ENCODE results near the gene ANKRD44. TPM values are rescaled to one million over a fixed set of nuclear protein-coding genes. Genes with fewer than 3 reads are reported as not detected.
"Not testable (repeated sequence)": the region's sequence is repeated elsewhere in the genome, so short reads cannot be mapped to it uniquely, and the experiment has no call there.

Gene ANKRD44
- total RNA-seq, 1 donor from 2014 or later = 5.6 TPM

DNA sequence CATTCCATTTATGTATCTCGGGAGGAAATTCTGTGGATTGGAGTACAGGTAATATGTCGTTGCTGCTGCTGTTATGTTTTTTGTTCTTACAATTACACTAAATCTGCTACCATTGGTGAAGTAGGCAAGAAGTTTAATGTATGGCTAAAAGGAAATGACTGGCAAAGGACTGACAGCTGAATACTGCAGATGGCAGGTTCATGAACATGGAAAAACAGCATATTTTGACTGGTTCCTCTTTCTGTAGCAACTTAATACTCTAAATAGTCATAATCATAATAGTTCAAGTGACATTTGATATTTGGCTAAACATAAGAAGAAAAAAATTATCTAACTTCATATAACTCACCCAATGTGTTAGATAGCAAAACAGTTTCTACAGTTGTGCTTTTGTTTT lies 299.6 kb downstream of the ANKRD44 start:
- DNase-seq = no peak

DNA sequence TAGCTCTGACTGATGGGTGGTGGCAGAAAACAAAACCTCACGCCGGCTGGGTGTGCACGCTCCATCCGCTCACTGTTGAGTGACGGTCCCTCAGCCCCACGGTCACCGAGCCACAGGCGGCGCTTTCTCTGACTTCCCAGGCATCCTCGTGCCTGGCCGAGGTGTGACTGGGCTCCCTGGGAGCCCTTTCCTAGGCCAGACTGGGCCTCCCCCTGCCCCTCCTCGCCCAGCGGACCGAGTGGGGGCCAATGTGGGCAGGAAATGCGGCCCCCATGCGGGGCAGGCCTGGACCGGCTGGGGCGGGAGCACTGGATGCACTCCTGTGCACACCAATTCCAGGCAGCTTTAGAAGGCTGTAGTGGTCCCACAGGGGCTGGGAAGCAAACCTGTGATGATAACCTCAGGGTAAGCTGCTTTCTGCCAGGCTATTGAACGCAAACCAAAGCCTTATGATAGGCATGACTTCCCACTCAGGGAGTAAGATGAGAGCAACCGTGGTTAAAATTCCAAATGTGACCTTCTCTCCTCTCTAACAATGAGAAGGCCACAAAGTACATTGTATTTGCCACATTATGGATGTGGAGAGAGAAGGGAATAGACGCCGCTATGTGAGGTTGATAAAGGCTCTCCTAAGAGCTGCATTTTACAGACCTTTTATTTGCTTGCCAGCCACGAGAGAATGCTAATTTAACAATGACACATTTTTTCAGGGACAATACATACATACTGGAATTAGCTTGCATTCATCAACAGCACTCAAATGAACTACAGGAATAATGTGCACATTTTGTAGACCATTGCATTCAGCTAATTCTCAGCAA lies 300.2 kb downstream of the ANKRD44 start:
- DNase-seq = no peak

DNA sequence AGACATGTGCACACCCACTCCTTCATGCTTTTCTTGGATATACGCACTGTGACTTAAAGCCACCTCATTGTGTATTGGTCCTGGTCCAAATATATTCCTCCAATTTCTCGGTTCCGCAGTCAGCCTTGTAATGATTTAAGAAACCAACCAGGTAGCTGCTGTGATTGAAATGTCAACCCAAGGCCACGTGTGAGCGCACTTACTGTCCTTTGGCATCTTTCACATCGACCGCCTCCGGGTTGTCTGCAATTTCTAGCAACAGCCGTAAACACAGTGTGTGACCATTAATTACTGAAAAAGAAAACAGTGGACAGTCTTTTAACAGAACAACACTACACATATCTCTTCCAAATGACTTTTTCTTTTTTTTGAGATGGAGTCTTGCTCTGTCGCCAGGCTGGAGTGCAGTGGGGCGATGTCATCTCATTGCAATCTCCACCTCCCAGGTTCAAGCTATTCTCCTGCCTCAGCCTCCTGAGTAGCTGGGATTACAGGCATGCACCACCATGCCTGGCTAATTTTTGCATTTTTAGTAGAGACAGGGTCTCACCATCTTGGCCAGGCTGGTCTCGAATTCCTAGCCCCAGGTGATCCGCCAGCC lies 301.7 kb downstream of the ANKRD44 start:
- not testable (repeated sequence) for DNase-seq

DNA sequence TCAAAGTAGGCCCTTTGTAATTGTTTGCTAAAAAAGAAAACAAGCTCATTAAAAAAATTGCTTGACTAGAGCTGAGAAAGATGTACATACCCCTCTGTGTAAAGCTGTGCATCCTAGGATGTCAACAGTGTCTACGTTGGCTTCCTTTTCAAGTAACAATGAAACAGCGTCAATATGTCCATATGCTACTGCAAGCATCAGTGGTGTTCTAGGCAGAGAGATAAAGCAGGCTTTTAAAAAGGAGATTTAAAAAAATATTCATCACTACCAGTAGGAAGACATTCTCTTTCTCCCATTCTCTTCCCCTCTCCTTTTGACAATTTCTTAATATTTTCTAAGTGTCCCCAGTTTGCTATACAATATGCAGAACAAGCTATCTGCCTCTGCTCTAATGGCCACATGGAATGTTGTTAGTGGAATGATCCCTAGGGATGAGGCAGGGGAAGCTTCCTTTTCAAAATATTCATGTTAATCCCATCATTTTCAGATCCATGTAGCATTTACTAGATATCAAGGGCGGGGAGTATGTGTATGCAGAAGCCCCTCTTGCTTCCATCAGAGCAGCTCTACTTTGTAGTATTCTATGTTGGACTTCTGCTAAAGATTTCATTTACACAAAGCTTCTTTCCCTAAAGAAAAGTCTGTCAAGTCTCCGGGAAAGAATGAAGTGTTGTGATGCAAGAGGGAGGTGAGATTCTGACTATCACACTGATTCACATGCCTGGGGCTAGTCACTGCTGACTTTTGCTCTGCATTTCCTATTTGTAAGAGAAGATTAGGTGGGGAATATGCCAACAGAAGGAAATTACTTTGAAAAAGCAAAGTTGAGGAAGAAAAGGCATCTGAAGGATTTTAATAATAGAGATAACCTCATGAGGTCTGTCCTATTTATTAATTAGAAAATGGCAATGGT lies 302.6 kb downstream of the ANKRD44 start:
- no peak for DNase-seq

DNA sequence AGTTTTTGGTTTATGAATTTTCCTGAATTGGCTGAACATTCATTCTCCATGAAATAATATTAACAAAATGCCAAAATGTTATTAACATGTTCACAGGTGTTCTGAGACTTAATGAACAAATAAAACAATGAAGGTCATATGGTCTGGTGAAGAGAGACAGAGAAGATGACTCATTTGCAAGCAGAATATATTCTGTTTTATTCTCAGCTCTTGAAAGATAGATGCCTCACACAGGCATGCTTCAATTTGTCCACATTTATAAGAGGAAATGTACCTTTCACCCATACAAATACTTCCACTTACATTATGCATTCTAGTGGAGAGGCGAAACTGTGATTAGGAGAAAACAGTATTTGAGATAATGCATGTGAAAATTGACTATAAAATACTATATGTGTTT lies 308.7 kb downstream of the ANKRD44 start:
- peak; percentile 19 for DNase-seq

DNA sequence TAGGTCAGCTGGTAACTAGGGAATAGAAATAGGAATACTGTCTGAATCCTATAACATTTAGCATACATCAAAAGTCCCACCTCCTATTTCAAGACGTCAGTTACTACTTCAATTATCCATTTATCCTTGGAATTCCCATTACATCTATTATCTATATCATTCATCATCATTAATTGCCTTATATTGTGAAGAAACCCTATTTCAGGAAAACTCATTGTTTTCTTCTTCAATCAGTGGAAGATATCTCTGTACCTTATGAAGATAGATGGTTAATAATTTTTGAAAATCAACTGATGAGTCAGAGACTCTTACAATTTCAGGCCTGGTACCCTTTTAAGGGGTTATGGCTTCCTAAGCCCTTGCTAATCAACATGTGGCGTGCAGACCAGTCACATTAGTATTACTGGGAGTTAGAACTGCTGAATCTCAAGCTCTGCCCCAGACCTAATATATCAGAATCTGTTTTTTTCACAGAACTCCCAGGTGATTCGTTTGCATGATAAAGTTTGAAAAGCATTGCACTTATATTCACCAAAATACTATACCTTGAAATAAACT lies 314.7 kb downstream of the ANKRD44 start:
- no peak for DNase-seq

DNA sequence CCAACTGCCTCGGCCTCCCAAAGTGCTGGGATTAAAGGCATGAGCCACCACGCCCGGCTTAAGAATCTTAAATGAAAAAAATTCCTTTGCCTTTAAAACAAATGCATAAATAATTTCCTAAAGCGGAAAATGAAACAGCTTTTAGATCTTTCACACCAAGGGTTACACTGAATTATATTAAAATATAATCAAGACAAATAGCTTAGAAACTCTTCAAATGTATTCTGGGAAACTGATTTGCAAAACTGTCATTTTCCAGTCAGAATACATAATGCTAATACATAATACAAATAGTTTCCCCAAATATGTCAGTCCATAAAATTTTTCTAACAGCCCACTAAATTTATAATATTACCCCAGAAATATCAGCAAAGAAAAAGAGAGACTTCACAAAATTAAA lies 315.8 kb downstream of the ANKRD44 start:
- DNase-seq = no peak

DNA sequence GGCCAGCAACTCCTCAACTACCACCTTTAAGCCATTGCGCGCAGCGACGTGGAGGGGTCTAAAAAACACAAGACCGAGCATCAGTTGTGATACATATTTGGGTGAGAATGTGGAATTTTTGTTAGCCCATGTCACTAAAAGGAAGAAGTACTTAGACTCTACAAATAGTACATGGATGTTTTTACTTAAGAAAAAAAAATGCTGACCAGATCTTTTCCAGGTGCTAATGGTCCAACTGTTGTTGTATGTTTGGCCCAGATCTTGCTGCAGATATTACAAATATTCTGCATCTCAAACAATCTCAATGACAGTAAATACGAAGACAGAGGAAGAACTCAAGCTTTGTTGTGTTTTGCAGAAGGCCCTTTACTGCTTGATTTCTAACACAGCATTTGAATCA lies 317.0 kb downstream of the ANKRD44 start:
- DNase-seq = no peak

DNA sequence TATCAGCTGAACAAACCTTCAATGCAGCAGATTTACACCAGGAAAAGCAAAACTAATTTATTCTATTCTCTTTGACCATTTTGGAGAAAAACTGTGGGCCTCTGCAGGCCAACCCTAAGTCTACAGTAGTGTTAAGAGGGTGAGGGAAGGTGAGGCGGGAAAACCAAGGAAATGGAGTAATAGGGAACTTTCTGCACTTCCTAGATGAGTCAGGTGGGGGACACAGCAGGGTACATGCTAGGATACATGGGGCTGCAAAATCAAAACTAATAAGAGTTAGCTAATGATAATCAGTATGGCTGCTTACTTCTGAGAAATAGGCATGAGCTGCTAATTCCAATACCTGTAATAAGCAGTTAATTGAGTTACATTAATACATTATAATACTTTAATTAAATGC lies 318.1 kb downstream of the ANKRD44 start:
- DNase-seq = no peak

DNA sequence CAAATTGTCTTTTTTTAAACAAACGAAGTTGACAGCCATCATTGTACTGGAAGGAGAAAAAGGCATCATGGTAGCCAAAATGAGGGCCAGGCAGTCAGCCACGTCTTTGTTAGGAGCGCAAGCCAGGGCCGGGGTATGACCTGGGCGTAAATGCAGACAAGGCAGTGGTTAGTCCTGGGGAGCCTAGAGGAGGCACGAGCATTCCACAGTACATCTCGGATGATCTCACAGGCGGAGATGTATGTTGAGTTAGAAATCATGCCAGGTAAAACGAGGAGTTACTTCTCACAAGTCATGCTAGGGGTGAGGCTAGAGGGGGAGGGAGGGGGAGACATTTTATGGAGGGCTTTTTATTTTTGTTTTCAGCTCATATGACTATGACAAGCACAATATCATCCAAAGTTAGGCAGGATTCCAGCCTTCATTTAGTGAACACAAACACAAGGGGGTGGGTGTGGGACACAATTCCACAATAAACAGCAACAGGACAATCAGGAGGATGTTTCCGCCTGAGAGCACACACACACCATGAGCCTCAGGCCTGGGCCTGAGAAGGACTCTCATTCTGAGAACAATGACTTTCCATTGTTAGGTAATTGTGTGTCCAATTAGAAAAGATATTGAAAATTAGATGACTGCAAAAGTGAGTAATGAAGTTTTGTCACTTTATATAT lies 319.7 kb downstream of the ANKRD44 start:
- peak; percentile 21 for DNase-seq

DNA sequence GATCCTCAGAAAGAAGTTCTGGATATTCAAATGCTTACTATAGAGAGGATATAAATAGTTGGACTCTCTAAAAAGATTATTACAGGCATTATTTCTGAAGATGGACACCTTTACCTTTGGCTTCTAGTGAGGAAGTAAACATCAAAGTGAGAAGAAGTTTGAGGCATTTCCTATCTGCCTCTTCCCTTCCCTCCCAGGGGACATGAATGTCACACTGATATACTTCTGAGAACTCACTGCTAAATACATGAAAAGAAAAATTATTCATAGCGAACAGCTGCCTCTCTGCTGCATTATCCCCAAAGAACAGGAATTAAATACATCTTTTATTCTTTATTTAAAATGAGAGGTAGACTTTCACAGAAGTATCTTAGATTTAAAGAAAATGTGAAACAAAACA lies 320.5 kb downstream of the ANKRD44 start:
- no peak for DNase-seq

DNA sequence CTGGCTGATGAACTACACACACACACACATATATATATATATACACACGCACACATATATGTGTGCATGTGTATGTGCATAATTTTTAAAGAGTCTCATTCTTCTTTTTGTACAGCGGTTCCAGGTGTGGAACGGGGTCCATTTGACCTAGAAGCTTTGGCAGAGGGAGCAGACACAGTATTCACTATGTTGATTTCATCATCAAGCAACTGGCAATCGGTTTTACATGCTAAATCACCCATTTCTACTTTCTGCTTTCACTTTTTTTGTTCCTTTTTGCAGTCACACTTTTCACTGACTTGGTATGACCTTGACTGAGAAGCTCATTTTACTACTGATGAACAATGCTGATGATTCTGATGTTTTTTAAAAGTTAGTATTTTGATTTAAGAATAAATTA lies 321.1 kb downstream of the ANKRD44 start:
- no peak for DNase-seq

DNA sequence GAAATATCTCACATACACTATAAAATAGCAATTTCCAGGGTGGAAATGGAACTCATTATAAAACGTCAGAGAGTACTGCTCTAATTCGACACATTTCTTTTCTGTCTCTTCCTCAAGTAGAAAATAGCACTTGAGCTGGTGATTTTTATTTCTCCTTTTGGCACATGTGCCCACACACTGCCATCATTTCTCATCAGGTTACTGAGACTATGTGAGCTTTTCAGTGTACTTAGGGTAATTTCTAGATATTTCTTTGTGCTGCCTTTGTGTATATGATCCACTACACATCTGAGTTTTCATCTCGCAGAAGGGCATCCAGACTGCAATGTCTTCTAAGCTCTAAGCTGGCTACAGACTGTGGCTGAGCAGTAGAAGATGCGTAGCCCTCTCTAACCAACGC lies 321.9 kb downstream of the ANKRD44 start:
- DNase-seq = no peak

DNA sequence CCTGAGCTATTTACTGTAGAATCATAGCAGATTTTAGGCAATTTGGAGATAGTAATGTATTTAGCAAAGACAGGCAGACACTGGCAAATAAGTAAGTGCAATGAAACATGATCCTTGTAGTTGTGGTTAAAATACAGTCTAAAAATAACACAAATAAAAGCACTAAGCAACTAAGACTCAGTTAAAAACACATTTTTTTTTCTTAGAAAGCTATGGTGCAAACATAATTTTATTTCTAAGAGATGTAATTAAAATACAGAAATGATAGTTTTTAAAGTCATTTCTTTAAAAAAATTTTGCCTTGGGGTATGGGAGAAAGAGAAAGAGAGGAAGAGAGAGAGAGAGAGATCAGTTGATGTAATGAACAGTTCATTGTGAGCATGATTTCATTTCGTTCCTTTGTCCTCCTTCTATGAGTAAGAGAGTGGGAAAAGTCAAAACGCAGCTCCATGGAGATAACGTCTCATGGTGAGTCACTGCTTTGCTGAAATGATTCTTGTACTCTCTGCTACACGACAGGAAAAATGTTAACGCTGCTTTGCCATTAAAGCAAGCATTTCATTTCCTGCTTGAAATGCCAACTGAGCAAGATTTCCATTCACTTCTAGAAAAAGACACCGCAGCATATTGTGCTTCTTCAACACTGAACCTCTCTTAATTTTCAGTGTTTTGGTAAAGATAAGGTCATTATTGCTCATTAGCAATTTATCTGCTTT lies 322.8 kb downstream of the ANKRD44 start:
- DNase-seq = peak; percentile 98

DNA sequence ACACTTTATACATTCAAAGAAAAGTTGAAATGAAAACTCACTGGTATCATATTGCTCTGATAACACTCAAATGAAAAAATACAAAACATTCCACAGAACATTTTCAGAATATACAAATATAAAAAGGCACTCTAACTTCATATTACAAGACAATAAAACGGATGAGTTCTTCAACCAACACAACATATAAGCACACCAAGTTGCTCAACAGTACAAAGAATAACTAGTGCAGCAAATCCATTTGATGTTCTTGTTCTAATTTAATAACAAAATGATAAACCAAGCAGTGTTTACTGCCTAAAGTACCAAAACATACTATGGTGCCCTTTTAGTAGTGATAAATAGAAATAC lies 323.3 kb downstream of the ANKRD44 start:
- DNase-seq = no peak

DNA sequence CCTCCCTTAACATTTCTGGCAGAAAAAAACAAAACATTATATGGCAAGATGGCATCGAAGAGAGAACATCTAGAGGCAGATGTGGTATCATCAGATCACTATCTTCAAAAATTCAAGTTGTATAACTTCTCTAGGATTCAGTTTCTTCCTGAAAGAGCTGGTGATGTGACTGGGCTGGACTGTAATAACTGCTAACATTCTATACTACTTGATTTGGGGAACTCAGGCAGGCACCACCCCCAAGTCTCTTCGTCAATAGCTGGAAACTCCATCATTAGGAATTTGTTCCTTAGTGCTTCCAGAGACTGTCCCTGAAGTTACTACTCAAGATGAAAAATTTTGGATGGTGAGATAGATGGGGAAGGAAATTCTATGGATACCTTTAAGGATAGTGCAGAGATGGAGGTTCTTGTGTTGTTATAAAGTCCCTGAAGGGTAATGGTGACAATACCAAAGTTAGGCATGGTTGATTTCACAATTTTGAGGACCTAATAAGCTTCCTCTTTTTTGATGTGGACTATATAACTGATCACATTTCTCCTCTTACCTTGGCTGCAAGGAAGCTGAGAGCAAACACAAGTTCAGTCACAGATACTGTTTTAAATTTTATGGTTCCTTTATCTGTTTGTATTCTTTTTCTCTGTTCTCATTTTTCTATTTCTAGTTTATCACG lies 324.9 kb downstream of the ANKRD44 start:
- DNase-seq = no peak

DNA sequence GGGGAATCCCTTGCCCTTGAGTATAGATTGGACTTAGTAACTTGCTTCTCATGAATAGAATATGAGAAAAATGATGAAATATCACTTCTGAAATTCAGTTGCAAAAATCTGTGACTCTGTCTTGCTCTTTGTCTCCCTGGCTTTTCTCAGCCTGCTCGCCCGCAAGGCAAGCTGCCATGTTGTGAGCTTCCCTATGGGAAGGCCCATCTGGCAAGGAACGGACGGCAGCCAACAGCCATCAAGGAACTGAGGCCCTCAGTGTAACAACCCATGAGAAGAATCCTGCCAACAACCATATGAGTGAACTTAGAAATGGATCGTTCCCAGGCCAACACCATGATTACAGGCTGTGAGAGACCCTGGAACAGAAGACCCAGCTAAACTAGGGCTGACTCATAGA lies 325.7 kb downstream of the ANKRD44 start:
- no peak for DNase-seq

DNA sequence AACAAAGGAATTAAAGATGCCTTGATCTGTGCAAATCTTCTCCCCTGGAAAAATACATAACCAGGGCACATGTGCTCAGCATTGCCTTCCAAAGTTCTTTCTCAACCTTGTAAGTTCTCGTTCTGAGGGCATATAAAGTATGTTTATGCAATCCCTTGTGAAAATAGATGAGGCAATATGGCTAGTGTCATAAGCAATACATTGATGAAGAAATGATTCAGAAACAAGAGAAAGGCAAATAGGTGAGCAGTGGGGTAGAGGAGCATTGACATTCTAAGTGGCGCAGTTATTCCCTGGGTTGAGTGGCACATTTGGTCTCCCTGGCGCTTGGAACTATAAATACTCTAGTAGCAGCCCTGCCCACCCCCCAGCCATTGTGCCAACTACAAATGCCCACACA lies 326.6 kb downstream of the ANKRD44 start:
- DNase-seq = no peak

DNA sequence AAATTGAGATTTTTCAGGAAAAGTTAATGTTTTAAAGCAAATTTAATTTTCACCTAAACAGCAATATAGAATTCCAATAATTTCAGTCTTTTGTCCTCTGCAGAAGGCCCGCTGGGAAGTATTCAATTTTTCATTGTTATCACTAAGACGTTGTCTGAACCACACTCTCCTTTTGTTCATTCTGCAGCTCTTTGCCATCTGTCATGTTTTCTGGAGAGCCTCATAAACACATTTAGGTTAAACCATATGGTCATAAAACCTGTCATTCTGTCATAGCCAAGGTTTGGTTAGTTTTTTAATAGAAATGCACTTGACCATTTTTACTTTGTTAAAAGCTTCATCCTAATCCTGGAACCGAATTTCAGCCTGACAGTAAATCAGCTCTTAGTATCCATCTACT lies 330.1 kb downstream of the ANKRD44 start:
- DNase-seq = no peak

DNA sequence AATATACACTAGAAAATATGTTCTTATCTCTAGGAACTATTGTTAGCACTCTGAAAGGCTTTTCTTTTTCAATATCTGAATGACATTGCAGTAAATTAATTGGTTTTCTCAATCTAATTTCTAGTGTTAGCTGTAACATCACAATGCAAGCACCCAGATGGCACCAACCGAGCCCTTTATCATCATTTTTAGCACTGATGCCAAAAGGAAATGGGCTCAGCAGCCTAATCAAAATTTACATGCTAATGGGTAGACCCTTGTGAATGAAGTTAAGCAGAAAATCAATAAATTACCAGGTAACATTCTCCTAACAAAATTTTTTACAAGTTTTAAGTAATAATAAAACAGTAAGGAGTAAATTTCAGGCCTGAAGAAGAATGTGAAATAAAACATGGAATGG lies 330.6 kb downstream of the ANKRD44 start:
- no peak for DNase-seq

DNA sequence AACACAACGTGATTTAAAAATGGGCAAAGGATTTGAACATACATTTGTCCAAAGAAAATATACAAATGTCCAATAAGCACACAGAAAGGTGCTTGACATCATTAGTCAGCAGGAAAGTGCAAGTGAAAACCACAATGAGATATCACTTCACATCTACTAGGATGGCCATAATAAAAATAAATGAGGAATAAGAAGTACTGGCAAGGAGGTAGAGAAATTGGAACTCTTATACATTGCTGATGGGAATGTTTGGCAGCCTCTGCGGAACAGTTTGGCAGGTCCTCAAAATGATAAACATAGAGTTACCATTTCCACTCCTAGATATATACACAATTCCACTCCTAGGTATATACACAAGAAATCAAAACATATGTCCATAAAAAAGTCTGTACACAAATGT lies 333.1 kb downstream of the ANKRD44 start:
- no peak for DNase-seq
